Measurements from ENCODE around the gene NT5M. TPM values are rescaled to one million over a fixed set of nuclear protein-coding genes. Genes with fewer than 3 reads are reported as not detected.
A peak's percentile ranks its signal among the peaks of the same experiment; 100 is the strongest.

NT5M gene
- total RNA-seq, 1 donor, result 0.36 TPM

DNA sequence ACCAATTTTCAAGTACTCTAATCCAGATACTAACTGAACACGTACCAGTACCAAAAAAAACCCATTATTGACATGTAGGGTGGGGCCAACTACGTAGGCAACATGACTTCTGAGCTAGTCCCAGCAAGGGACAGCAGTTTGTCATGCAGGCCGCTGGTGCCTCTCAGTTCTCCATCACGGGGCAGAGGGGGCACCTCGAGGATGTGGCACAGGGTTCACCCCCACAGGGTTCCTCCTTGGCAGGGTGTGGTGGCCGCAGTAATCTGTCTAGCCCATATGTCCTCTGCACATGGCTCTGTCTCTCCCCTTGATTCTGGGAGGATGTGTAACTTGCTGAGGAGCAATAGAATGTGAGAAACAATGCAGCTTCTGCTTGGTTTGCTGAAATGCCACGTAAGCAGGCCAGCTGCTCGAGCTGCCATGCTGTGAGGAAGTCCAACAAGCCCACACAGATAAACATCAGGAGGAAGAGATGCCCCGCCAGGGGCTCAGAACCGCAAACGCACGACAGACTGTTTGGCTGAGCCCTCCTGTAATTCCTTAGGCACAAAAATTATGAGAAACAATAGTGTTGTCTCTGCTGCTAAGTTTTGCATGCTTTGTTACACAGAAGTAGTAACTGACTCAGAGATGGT lies 62.4 kb downstream of the NT5M start:
- peaks cover 4% of the 10 kb centered on the region for H3K9me3 ChIP-seq (ENCODE audit: low read depth, low read length)
- DNase-seq (ENCODE audit: insufficient read length, low spot score, missing footprints), result peak; percentile 46
- H4K20me1 ChIP-seq (ENCODE audit: insufficient read depth, low read length), result no peaks in the 10 kb centered on the region
- no peak overlapping the region for H2AFZ ChIP-seq (ENCODE audit: low read length)
- H3K27ac ChIP-seq (ENCODE audit: low read depth, low read length), result no peak overlapping the region
- H3K4me2 ChIP-seq (ENCODE audit: insufficient read depth, low read length), result no peak overlapping the region
- TF ChIP-seq, protein P1, sequence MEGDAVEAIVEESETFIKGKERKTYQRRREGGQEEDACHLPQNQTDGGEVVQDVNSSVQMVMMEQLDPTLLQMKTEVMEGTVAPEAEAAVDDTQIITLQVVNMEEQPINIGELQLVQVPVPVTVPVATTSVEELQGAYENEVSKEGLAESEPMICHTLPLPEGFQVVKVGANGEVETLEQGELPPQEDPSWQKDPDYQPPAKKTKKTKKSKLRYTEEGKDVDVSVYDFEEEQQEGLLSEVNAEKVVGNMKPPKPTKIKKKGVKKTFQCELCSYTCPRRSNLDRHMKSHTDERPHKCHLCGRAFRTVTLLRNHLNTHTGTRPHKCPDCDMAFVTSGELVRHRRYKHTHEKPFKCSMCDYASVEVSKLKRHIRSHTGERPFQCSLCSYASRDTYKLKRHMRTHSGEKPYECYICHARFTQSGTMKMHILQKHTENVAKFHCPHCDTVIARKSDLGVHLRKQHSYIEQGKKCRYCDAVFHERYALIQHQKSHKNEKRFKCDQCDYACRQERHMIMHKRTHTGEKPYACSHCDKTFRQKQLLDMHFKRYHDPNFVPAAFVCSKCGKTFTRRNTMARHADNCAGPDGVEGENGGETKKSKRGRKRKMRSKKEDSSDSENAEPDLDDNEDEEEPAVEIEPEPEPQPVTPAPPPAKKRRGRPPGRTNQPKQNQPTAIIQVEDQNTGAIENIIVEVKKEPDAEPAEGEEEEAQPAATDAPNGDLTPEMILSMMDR (IDR thresholded peaks at IDR 0.05; ENCODE audit: extremely low read depth, low read depth, low read length), result no peak
- no peaks in the 10 kb centered on the region for H3K79me2 ChIP-seq (ENCODE audit: insufficient read depth, low read length)
- H3K36me3 ChIP-seq (ENCODE audit: insufficient read depth, low read length), result no peaks in the 10 kb centered on the region
- H3K4me3 ChIP-seq (ENCODE audit: insufficient read depth, low read length), result no peak overlapping the region
- H3K4me1 ChIP-seq (ENCODE audit: insufficient read depth, low read length), result peaks cover 14% of the 10 kb centered on the region
- no peaks in the 10 kb centered on the region for H3K27me3 ChIP-seq (ENCODE audit: insufficient read depth, low read length)

GRCh38 chr17:17366235-17366634 lies 63.1 kb downstream of the NT5M start:
- H3K4me2 ChIP-seq (ENCODE audit: insufficient read depth, low read length), result no peak overlapping the region
- H4K20me1 ChIP-seq (ENCODE audit: insufficient read depth, low read length), result no peaks in the 10 kb centered on the region
- peaks cover 4% of the 10 kb centered on the region for H3K9me3 ChIP-seq (ENCODE audit: low read depth, low read length)
- peak; percentile 54 for DNase-seq (ENCODE audit: insufficient read length, low spot score, missing footprints)
- H3K79me2 ChIP-seq (ENCODE audit: insufficient read depth, low read length), result no peaks in the 10 kb centered on the region
- H3K36me3 ChIP-seq (ENCODE audit: insufficient read depth, low read length), result no peaks in the 10 kb centered on the region
- H3K27ac ChIP-seq (ENCODE audit: low read depth, low read length), result no peak overlapping the region
- no peak overlapping the region for H2AFZ ChIP-seq (ENCODE audit: low read length)
- no peaks in the 10 kb centered on the region for H3K27me3 ChIP-seq (ENCODE audit: insufficient read depth, low read length)
- peaks cover 14% of the 10 kb centered on the region for H3K4me1 ChIP-seq (ENCODE audit: insufficient read depth, low read length)
- TF ChIP-seq, protein P1 (IDR thresholded peaks at IDR 0.05; ENCODE audit: extremely low read depth, low read depth, low read length), result no peak
- H3K4me3 ChIP-seq (ENCODE audit: insufficient read depth, low read length), result no peak overlapping the region

GRCh38 chr17:17366941-17367875 lies 64.0 kb downstream of the NT5M start:
- no peaks in the 10 kb centered on the region for H3K79me2 ChIP-seq (ENCODE audit: insufficient read depth, low read length)
- no peak overlapping the region for H3K4me2 ChIP-seq (ENCODE audit: insufficient read depth, low read length)
- no peak overlapping the region for H3K4me3 ChIP-seq (ENCODE audit: insufficient read depth, low read length)
- no peak overlapping the region for H2AFZ ChIP-seq (ENCODE audit: low read length)
- no peaks in the 10 kb centered on the region for H3K27me3 ChIP-seq (ENCODE audit: insufficient read depth, low read length)
- H3K4me1 ChIP-seq (ENCODE audit: insufficient read depth, low read length), result peaks cover 14% of the 10 kb centered on the region
- no peaks in the 10 kb centered on the region for H4K20me1 ChIP-seq (ENCODE audit: insufficient read depth, low read length)
- DNase-seq (ENCODE audit: insufficient read length, low spot score, missing footprints), result peak; percentile 82
- H3K36me3 ChIP-seq (ENCODE audit: insufficient read depth, low read length), result no peaks in the 10 kb centered on the region
- TF ChIP-seq, protein P1 (IDR thresholded peaks at IDR 0.05; ENCODE audit: extremely low read depth, low read depth, low read length), result no peak
- H3K27ac ChIP-seq (ENCODE audit: low read depth, low read length), result peak overlapping the region; percentile 17
- peaks cover 4% of the 10 kb centered on the region for H3K9me3 ChIP-seq (ENCODE audit: low read depth, low read length)

- Histone ChIP-seq H3K36me3 (ENCODE audit: insufficient read depth, low read length) (no peaks in the 10 kb centered on the region), H3K27me3 (ENCODE audit: insufficient read depth, low read length) (no peaks in the 10 kb centered on the region), H2AFZ (ENCODE audit: low read length) (no peak overlapping the region), H3K27ac (ENCODE audit: low read depth, low read length) (peak overlapping the region; percentile 17), H4K20me1 (ENCODE audit: insufficient read depth, low read length) (no peaks in the 10 kb centered on the region), H3K4me3 (ENCODE audit: insufficient read depth, low read length) (no peak overlapping the region), H3K79me2 (ENCODE audit: insufficient read depth, low read length) (no peaks in the 10 kb centered on the region), H3K4me1 (ENCODE audit: insufficient read depth, low read length) (peaks cover 14% of the 10 kb centered on the region), H3K4me2 (ENCODE audit: insufficient read depth, low read length) (no peak overlapping the region), H3K9me3 (ENCODE audit: low read depth, low read length) (peaks cover 4% of the 10 kb centered on the region)
- TF ChIP-seq, protein P1 (IDR thresholded peaks at IDR 0.05; ENCODE audit: extremely low read depth, low read depth, low read length), result no peak
- DNase-seq (ENCODE audit: insufficient read length, low spot score, missing footprints), result peak; percentile 92
Measured at GRCh38 chr17:17367931-17368330, 64.8 kb downstream of the NT5M start.
